H1 (cell line): ENCODE measurements around the gene MSMP. TPM values are rescaled to one million over a fixed set of nuclear protein-coding genes. Genes with fewer than 3 reads are reported as not detected.

Source experiments
- CTCF ChIA-PET: fragments of 300-600 bp; sonication (Branson Sonifier 250); formaldehyde crosslinking; loops from one replicate; lab custom pipeline; 2021; ENCODE audit not compliant: partially characterized antibody; lab: Charles Lee
- POLR2A ChIA-PET: fragments of 300-600 bp; sonication (Branson Sonifier 250); formaldehyde crosslinking; loops from one replicate; lab custom pipeline; 2021; ENCODE audit warnings: inconsistent platforms; ENCODE audit not compliant: partially characterized antibody; lab: Charles Lee
- DNase-seq, 2 experiments: peaks; one replicate each; pipeline versions ENCODE4 v3.0.0 to v3.0.0-alpha.2; 2010 to 2022; ENCODE audit warnings: low spot score in 2 of 2, low read depth in 1 of 2, mixed read lengths in 1 of 2
- FAIRE-seq: peaks from 2 replicates; lab custom pipeline; 2011; peaks lifted over from hg19 to GRCh38; lab: Jason Lieb, UNC
- H2AFZ ChIP-seq: 2 replicates; pipeline ENCODE4 v1.8.1; 2012; ENCODE audit warnings: low read length, inconsistent platforms
- H2AK5ac ChIP-seq: 2 replicates; pipeline ENCODE4 v1.6.1; 2013; ENCODE audit warnings: low read depth, low read length
- H2BK120ac ChIP-seq: replicated peaks from 2 replicates; pipeline ENCODE3; 2013; ENCODE audit warnings: low read depth, low read length, inconsistent platforms
- H2BK12ac ChIP-seq: 2 replicates; pipeline ENCODE4 v1.6.1; 2013; ENCODE audit warnings: low read depth, low read length
- H2BK15ac ChIP-seq: 2 replicates; pipeline ENCODE4 v1.6.1; 2013; ENCODE audit warnings: low read length
- H2BK20ac ChIP-seq: 2 replicates; pipeline ENCODE4 v1.6.1; 2013; ENCODE audit warnings: low read length
- H2BK5ac ChIP-seq: 2 replicates; pipeline ENCODE4 v1.6.1; 2013; ENCODE audit warnings: low read depth, low read length
- H3K14ac ChIP-seq: 2 replicates; pipeline ENCODE4 v1.6.1; 2013; ENCODE audit warnings: inconsistent platforms; ENCODE audit not compliant: insufficient read length
- H3K18ac ChIP-seq: 2 replicates; pipeline ENCODE4 v1.6.1; 2013; ENCODE audit warnings: low read length; ENCODE audit errors: extremely low read depth
- H3K23ac ChIP-seq: 2 replicates; pipeline ENCODE4 v1.6.1; 2013; ENCODE audit warnings: inconsistent platforms; ENCODE audit not compliant: insufficient read length
- H3K23me2 ChIP-seq: 2 replicates; pipeline ENCODE4 v1.6.1; 2013; ENCODE audit warnings: low read depth, low read length
- H3K27ac ChIP-seq: 2 replicates; pipeline ENCODE4 v1.6.1; 2011; ENCODE audit warnings: low read depth, low read length, inconsistent platforms
- H3K27me3 ChIP-seq, 4 experiments: replicated peaks in 1 of 4; 1 replicate in 1 of 4; 2 replicates in 3 of 4; pipeline versions ENCODE4 v1.6.1 to v1.8.1; 2011 to 2013; ENCODE audit warnings: low read length in 3 of 4, mild to moderate bottlenecking in 3 of 4, inconsistent platforms in 2 of 4, mixed read lengths in 2 of 4, moderate library complexity in 1 of 4; ENCODE audit not compliant: control insufficient read depth in 3 of 4, insufficient read depth in 3 of 4; ENCODE audit errors: extremely low read depth in 1 of 4
- H3K36me3 ChIP-seq, 4 experiments: 2 replicates each; pipeline versions ENCODE4 v1.6.1 to v1.8.1; 2011 to 2013; ENCODE audit warnings: mild to moderate bottlenecking in 4 of 4, low read length in 3 of 4, moderate library complexity in 2 of 4, control low read depth in 1 of 4, inconsistent platforms in 1 of 4; ENCODE audit not compliant: insufficient read depth in 4 of 4, control insufficient read depth in 2 of 4
- H3K4ac ChIP-seq: replicated peaks from 2 replicates; pipeline ENCODE3; 2013; ENCODE audit warnings: low read length, low read depth, mixed read lengths, inconsistent platforms; ENCODE audit not compliant: insufficient read length
- H3K4me1 ChIP-seq, 4 experiments: replicated peaks in 1 of 4; 1 replicate in 1 of 4; 2 replicates in 3 of 4; pipeline versions ENCODE4 v1.6.1 to v1.8.1; 2011 to 2013; ENCODE audit warnings: low read length in 3 of 4, inconsistent platforms in 2 of 4, mixed read lengths in 1 of 4; ENCODE audit not compliant: insufficient read depth in 4 of 4, control insufficient read depth in 3 of 4
- H3K4me2 ChIP-seq, 2 experiments: 2 replicates each; pipeline versions ENCODE4 v1.6.1 to v1.8.1; 2011 to 2013; ENCODE audit warnings: low read depth in 2 of 2, low read length in 2 of 2, control low read depth in 1 of 2, inconsistent platforms in 1 of 2, mild to moderate bottlenecking in 1 of 2; ENCODE audit not compliant: insufficient read depth in 1 of 2
- H3K4me3 ChIP-seq, 4 experiments: fragments of 200-600, 300-600 bp in 1 of 4; sonication (generic), shearing (Covaris generic), sonication (Bioruptor Twin) in 1 of 4; 2 replicates each; pipeline versions ENCODE4 v1.5.1 to v1.8.1; 2011 to 2016; ENCODE audit warnings: low read length in 4 of 4, low read depth in 3 of 4, control low read depth in 2 of 4, inconsistent platforms in 2 of 4, mild to moderate bottlenecking in 2 of 4, mixed read lengths in 1 of 4, moderate library complexity in 1 of 4; ENCODE audit not compliant: insufficient read depth in 2 of 4; ENCODE audit errors: extremely low read depth in 1 of 4
- H3K56ac ChIP-seq: replicated peaks from 2 replicates; pipeline ENCODE3; 2013; ENCODE audit warnings: low read depth, mild to moderate bottlenecking, mixed read lengths, low read length, inconsistent platforms; ENCODE audit not compliant: insufficient read length
- H3K79me1 ChIP-seq: 2 replicates; pipeline ENCODE4 v1.6.1; 2013; ENCODE audit warnings: low read depth, low read length, control low read depth
- H3K79me2 ChIP-seq, 2 experiments: 2 replicates each; pipeline versions ENCODE4 v1.6.1 to v1.8.1; 2012 to 2013; ENCODE audit warnings: low read length in 2 of 2, mild to moderate bottlenecking in 2 of 2, inconsistent platforms in 1 of 2; ENCODE audit not compliant: insufficient read depth in 2 of 2, control insufficient read depth in 1 of 2
- H3K9ac ChIP-seq, 4 experiments: replicated peaks in 1 of 4; 1 replicate in 1 of 4; 2 replicates in 3 of 4; pipeline versions ENCODE4 v1.6.1 to v1.8.1; 2011 to 2013; ENCODE audit warnings: low read depth in 3 of 4, low read length in 3 of 4, control low read depth in 2 of 4, mild to moderate bottlenecking in 2 of 4, moderate library complexity in 2 of 4, inconsistent platforms in 1 of 4; ENCODE audit errors: extremely low read depth in 1 of 4
- H3K9me3 ChIP-seq, 2 experiments: 2 replicates each; pipeline versions ENCODE4 v1.6.1 to v1.8.1; 2012 to 2013; ENCODE audit warnings: mild to moderate bottlenecking in 2 of 2, moderate library complexity in 2 of 2, control low read depth in 1 of 2, inconsistent platforms in 1 of 2, low read depth in 1 of 2, low read length in 1 of 2, mixed read lengths in 1 of 2; ENCODE audit not compliant: insufficient read depth in 2 of 2
- H4K20me1 ChIP-seq, 2 experiments: replicated peaks in 1 of 2; 2 replicates each; pipeline versions ENCODE3 to v1.8.1; 2011 to 2013; ENCODE audit warnings: inconsistent platforms in 2 of 2, low read length in 2 of 2, mild to moderate bottlenecking in 1 of 2; ENCODE audit not compliant: insufficient read depth in 2 of 2, control insufficient read depth in 1 of 2
- H4K5ac ChIP-seq: 2 replicates; pipeline ENCODE4 v1.6.1; 2013; ENCODE audit warnings: low read length, low read depth, mixed read lengths, inconsistent platforms; ENCODE audit not compliant: insufficient read length
- H4K8ac ChIP-seq: 2 replicates; pipeline ENCODE4 v1.8.0; 2013; ENCODE audit warnings: mild to moderate bottlenecking, moderate library complexity, low read length, inconsistent platforms; ENCODE audit not compliant: insufficient read depth; ENCODE audit errors: extremely low read depth
- H4K91ac ChIP-seq: replicated peaks from 2 replicates; pipeline ENCODE3; 2013; ENCODE audit warnings: low read length, mixed read lengths, inconsistent platforms; ENCODE audit not compliant: insufficient read length
- BACH1 ChIP-seq: IDR thresholded peaks from 2 replicates; pipeline ENCODE4 v1.6.1; 2012; ENCODE audit warnings: low read length, improper control_type of control experiment
- CTBP2 ChIP-seq: IDR thresholded peaks from 2 replicates; pipeline ENCODE4 v1.7.0; 2011; ENCODE audit warnings: borderline replicate concordance, mild to moderate bottlenecking, moderate library complexity, mixed read lengths, low read length; ENCODE audit not compliant: insufficient read depth, insufficient read length
- FOSL1 ChIP-seq: IDR thresholded peaks from 2 replicates; pipeline ENCODE4 v1.6.1; 2011; ENCODE audit warnings: mild to moderate bottlenecking, low read depth, low read length, moderate library complexity; ENCODE audit not compliant: insufficient read depth
- JUN ChIP-seq: IDR thresholded peaks from 2 replicates; pipeline ENCODE4 v1.6.1; 2011; ENCODE audit warnings: low read depth, mild to moderate bottlenecking, improper control_type of control experiment, low read length
- RBBP5 ChIP-seq: IDR thresholded peaks from 2 replicates; pipeline ENCODE4 v1.7.1; 2012; ENCODE audit warnings: low read depth, mild to moderate bottlenecking, inconsistent platforms, low read length, moderate library complexity, borderline replicate concordance
- WGBS, 2 experiments: shearing (Covaris generic) in 1 of 2; methylation state at CpG; one replicate each; pipeline versions ENCODE4 v1.1.6 to v1.1.7; 2013 to 2015; ENCODE audit warnings: low lambda C conversion rate in 2 of 2, mixed read lengths in 2 of 2, inconsistent platforms in 1 of 2, low coverage in 1 of 2, missing lambda C conversion rate in 1 of 2; ENCODE audit not compliant: insufficient replicate concordance in 2 of 2, insufficient coverage in 1 of 2, insufficient read length in 1 of 2; ENCODE audit errors: extremely low coverage in 1 of 2, missing lambda C conversion rate in 1 of 2; 5-methylcytosine and 5-hydroxymethylcytosine counted together
- polyA plus RNA-seq, 7 experiments: library from polyadenylated mRNA; depleted of rRNA in 3 of 7; stranded (reverse) in 5 of 7; unstranded in 2 of 7; fragments of >200 nt in 5 of 7; fragments of 200-250 nt in 2 of 7; gene quantifications; 1 replicate in 5 of 7; 2 replicates in 1 of 7; 4 replicates in 1 of 7; pipeline versions ENCODE4 v1.2.1 to v1.2.3, GENCODE V29; 2011 to 2013; ENCODE audit warnings: missing spikeins in 2 of 7, mixed read lengths in 2 of 7
- total RNA-seq: library from RNA; stranded (reverse); fragmentation: NEBNext Ultra II Directional; extraction: Animal tissue kit (Norgen Biotek cat#: 25700); gene quantifications from 2 replicates; pipeline ENCODE4 v1.2.1, GENCODE V29; 2021

MSMP gene
- total and polyA plus RNA-seq, 2 of the 8 experiments (the other 6 are each of a cell fraction or from before 2014, with no cell fraction given) = 0.53 TPM; not detected in 1

DNA sequence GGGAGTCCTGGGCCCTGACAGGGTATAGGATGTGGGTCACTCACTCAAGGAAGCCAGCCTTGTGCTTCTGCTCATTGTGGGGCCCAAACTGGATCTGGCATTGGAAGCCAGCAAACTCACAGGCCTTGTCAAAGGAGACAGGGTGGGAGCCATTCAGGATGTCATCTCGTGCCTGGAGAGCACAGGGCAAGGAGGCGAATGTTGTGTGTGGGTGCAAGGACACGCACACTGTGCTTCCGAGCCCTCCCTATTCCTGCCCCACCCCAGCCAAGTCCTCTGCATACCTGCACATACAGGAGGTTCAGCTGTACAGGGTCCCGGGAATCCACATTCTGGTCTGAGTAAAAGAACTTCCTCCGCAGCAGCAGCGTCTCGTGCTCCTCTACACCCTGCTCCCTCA lies 30.2 kb downstream of the MSMP start:
- H2BK5ac ChIP-seq = no peak overlapping the region

More for the DNA sequence above, 30.2 kb downstream of the MSMP start:
- no peak overlapping the region for H3K18ac ChIP-seq
- H3K9ac ChIP-seq = no peak overlapping the region
- FAIRE-seq (no peak), DNase-seq (no peak)
- no peak overlapping the region for H3K14ac ChIP-seq
- no peaks in the 10 kb centered on the region; a peak in 1 of 4 replicates for H3K9me3 ChIP-seq
- H3K23ac ChIP-seq = no peak overlapping the region
- no peak overlapping the region for H2BK12ac ChIP-seq
- H3K27ac ChIP-seq = no peak overlapping the region
- no peak overlapping the region for H2AFZ ChIP-seq
- no peak overlapping the region for H2BK120ac ChIP-seq
- H3K79me1 ChIP-seq = peaks cover 4% of the 10 kb centered on the region
- H3K79me2 ChIP-seq = peaks cover 2 to 28% of the 10 kb centered on the region in 2 experiments; a peak in 3 of 4 replicates
- WGBS, 2 experiments = 97% methylated on average over 8 of the region's 8 CpGs; no CpG with 5 or more reads in 1 of the 2 experiments
- ChIA-PET CTCF (interaction anchor here (1.0 to 16.0 kb wide), 5 partner anchors 8 to 77 kb away, joined by 3 to 198 read pairs (median 95); partner anchors contain the start of genes ARHGEF39, CCDC107 and RMRP), POLR2A (interaction anchor here (11.1 kb wide), 1 partner anchor 29 kb away, joined by 158 read pairs; the partner anchor contains the start of gene TPM2)
- no peak overlapping the region for H2BK15ac ChIP-seq
- H3K27me3 ChIP-seq = no peaks in the 10 kb centered on the region
- TF ChIP-seq FOSL1 (no peak), RBBP5 (no peak), JUN (no peak), CTBP2 (no peak), BACH1 (no peak)
- H2BK20ac ChIP-seq = no peak overlapping the region
- no peak overlapping the region for H3K4ac ChIP-seq
- H4K20me1 ChIP-seq = peaks cover 0 to 2% of the 10 kb centered on the region in 2 experiments
- H3K4me2 ChIP-seq = no peak overlapping the region
- no peak overlapping the region for H4K91ac ChIP-seq
- H4K8ac ChIP-seq = no peak overlapping the region; the same call in 1 of the 2 replicates
- H3K4me1 ChIP-seq = peaks cover 7 to 20% (median 17%) of the 10 kb centered on the region in 4 experiments
- H3K36me3 ChIP-seq = peaks cover 15 to 52% (median 41%) of the 10 kb centered on the region in 4 experiments
- H3K56ac ChIP-seq = no peak overlapping the region
- H3K4me3 ChIP-seq = no peak overlapping the region
- no peak overlapping the region for H2AK5ac ChIP-seq
- H3K23me2 ChIP-seq = no peaks in the 10 kb centered on the region
- H4K5ac ChIP-seq = no peak overlapping the region
